ENCODE measurements around the gene GEMIN5.

Gene GEMIN5

GRCh38 chr5:154844809-154845208 is 93.2 kb downstream of the GEMIN5 start:
- DNase-seq, result peak in 1 of 2 experiments; percentile 10

DNA sequence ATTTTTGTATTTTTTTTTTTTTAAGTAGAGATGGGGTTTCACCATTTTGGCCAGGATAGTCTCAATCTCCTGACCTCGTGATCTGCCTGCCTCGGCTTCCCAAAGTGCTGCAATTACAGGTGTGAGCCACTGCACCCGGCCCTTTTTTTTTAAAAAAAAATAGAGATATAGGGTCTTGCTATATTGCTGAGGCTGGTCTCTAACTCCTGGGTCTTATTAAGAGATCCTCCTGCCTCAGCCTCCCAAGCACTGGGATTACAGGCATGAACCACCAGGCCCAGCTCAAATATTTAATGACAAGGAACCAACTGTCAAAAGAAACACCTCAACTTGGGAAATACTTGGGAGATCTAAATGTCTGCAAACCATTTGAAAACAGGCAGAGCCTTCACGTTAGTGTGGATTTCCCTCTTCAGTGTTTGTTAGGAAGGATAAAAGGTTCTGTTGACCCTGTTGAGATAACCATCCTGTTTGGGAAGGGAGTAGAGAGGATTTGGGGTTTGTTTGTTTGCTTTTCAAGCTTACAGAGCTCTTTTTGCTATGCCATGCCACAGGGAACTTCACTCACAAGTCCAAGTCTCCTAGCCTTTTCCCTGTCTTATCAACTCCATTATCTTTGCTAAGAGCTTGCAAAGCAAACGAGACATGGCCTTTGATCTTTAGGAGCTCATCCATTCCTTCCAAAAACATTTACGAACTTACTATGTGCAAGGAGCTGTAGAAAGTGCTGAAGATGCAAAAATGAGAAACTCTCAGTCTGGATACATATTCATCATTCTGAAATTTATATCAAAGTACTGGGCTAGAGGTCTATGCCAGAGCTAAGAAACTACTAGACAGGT is 95.1 kb downstream of the GEMIN5 start:
- no peak for DNase-seq

GRCh38 chr5:154841273-154841661 is 96.7 kb downstream of the GEMIN5 start:
- no peak for DNase-seq

GRCh38 chr5:154840435-154841272 is 97.4 kb downstream of the GEMIN5 start:
- no peak for DNase-seq

Measured in NCI-H526 (cell line).